HG03354 (cell line): ENCODE data around the gene FCGR2B.
"Not testable (repeated sequence)": the region's sequence is repeated elsewhere in the genome, so short reads cannot be mapped to it uniquely, and the experiment has no call there.

Experiments used
- ATAC-seq: cut with Tn5 transposase; IDR thresholded peaks from one replicate; pipeline ENCODE4 v1.9.1; 2021; ENCODE audit warnings: mild to moderate bottlenecking; ENCODE audit not compliant: unreplicated experiment, poor library complexity, severe bottlenecking

The FCGR2B gene

GRCh38 chr1:161693020-161693712, 30.2 kb downstream of the FCGR2B start:
- ATAC-seq = not testable (repeated sequence)

DNA sequence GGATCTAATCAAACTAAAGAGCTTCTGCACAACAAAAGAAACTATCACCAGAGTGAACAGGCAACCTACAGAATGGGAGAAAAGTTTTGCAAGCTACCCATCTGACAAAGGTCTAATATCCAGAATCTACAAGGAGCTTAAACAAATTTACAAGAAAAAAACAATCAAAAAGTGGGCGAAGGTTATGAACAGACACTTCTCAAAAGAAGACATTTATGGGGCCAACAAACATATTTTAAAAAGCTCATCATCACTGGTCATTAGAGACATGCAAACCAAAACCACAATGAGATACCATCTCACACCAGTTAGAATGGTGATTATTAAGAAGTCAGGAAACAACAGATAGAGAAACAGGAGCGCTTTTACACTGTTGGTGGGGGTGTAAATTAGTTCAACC, 35.4 kb downstream of the FCGR2B start:
- ATAC-seq = not testable (repeated sequence)

DNA sequence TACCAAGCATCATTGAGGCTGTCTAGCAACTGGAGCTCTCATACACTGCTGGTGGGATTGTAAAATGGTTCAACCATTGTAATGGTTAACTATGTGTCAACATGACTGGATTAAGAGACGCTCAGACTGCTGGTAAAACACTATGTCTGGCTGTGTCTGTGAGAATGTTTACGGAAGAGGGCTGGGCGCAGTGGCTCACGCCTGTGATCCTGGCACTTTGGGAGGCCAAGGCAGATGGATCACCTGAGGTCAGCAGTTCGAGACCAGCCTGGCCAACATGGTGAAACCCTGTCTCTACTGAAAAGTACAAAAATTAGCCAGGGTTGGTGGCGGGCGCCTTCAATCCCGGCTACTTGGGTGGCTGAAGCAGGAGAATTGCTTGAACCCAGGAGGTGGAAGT, 39.3 kb downstream of the FCGR2B start:
- ATAC-seq = no peak

GRCh38 chr1:161705537-161705936, 42.6 kb downstream of the FCGR2B start:
- peak; percentile 43 for ATAC-seq

DNA sequence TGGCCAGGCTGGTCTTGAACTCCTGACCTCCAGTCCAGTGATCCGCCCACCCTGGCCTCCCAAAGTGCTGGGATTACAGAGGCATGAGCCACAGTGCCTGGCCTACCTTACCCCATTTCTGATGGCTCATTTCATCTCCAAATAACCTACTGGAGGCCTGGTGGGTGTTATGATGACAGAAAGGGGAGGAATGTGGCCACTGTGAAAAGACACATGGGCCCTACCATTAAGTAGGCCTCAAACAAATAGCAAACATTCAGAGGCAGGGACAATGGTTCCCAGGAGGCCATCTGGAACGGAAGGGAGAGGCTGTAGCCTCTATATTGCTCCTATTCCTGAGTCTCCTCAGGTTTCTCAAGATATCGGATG, 43.2 kb downstream of the FCGR2B start:
- no peak for ATAC-seq

DNA sequence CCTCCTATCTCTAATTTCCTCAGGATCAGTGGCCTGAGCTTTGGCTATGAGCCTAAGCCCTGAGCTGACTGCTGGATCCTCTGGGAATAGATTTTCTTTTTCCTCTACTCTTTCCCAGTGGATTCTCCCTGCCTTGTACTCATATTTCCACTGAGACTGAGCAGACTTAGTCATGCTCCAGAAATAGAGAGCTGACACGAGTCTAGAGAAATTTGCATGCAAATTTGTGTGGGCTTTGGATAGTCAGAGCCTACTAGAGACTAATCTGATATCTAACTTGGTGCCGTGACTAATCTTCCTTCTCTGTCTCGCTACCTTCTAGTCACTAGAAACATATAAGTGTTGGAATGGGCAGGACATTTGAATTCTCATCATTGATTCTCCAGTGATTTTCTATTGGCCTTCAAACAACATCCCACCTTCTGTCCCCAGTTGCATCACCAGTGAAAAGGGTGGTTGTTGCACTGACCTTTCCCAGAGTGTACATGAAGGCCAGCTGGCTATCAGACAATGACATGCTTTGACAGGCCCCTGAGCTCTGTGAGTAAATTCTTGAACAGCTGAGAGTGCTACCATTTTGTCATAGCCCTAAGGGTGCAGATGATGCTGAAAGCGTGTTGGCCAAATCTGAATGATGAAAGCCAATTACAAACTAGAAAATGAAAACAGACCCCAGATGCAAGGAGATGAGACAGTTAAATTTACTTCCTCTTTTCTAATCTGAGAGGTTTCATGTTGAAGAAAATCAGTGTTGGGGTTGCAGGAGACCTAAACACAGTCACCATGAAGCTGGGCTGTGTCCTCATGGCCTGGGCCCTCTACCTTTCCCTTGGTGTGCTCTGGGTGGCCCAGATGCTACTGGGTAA, 43.8 kb downstream of the FCGR2B start, which contains the start of gene FCRLA:
Gene FCRLA, plus strand, starts transcription at position 748 of the 866 bp plus-strand sequence. Its CDS starts 36 bp downstream, at position 784.
- peak; percentile 77 for ATAC-seq

DNA sequence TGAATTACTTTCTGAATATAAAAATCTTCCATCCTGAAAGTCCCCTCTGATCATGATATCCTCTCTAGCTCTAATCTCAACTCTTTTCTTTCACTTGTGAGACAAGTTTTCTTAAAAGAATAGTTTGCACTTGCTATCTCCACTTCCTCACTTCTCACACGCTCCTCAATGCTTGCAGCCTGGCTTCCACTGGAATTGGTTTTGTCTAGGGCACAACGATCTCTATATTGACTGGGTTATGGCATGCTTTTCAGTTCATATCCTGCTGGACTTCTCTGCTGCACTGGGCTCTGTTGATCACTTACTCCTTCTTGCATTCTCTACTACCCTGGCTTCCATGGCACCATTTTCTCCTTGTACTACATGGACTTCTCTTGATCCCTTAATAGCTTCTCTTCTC, 44.6 kb downstream of the FCGR2B start:
- ATAC-seq = no peak

- no peak for ATAC-seq
Observed at GRCh38 chr1:161709373-161709772, 46.4 kb downstream of the FCGR2B start.

DNA sequence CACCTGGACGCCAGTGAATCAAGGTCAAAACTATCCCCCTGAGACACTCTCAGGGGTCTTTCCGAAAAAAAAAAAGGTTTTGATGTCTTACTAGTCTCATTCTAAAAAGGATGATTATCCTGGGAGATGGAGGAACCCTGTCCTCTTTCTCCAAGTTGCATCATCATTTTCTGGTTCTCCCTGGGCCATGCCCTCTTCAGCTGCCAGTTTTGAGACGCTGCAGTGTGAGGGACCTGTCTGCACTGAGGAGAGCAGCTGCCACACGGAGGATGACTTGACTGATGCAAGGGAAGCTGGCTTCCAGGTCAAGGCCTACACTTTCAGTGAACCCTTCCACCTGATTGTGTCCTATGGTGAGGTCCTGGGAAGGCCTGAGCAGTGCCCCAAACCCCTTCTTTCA, 47.6 kb downstream of the FCGR2B start:
- ATAC-seq = no peak

- ATAC-seq = peak; percentile 79
Observed at GRCh38 chr1:161718559-161719324, 55.8 kb downstream of the FCGR2B start.

DNA sequence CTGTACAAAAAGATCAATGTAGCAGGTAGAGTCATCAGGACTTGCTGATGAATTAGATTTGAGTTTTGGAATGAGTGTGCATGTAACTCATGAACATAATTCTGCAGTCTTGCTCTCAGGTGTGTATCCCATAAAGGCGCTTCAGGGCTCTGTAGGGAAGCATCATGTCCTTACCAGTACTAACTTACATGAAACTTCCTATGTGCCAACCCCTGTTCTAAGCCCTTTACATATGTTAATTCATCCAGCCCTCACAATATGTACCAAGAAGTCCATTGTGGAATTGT, 56.3 kb downstream of the FCGR2B start:
- ATAC-seq = peak; percentile 48

DNA sequence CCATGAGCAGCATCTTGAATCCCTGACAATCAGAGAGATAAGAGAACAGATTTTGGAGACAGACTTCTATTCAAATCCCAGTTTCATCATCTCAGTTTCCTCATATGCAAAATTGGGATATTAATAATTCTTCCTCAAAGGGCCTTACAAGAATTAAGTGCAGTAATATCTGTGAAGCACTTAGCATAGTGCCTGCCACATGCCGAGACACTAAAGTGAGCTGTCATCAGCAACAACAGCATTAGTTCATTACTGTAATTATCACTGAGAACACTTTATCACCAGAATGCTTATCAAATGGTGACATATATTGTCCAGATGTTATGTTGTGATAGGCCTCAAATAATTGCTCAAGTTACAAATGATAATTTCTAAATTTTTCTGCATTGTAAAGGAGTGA, 57.5 kb downstream of the FCGR2B start:
- ATAC-seq = no peak

- ATAC-seq = no peak
Observed at GRCh38 chr1:161720956-161721737, 58.2 kb downstream of the FCGR2B start, which contains the start of gene FCRLB. Gene FCRLB, plus strand, starts transcription at chr1:161721544. Its CDS starts 1,129 bp downstream, at chr1:161722673.

DNA sequence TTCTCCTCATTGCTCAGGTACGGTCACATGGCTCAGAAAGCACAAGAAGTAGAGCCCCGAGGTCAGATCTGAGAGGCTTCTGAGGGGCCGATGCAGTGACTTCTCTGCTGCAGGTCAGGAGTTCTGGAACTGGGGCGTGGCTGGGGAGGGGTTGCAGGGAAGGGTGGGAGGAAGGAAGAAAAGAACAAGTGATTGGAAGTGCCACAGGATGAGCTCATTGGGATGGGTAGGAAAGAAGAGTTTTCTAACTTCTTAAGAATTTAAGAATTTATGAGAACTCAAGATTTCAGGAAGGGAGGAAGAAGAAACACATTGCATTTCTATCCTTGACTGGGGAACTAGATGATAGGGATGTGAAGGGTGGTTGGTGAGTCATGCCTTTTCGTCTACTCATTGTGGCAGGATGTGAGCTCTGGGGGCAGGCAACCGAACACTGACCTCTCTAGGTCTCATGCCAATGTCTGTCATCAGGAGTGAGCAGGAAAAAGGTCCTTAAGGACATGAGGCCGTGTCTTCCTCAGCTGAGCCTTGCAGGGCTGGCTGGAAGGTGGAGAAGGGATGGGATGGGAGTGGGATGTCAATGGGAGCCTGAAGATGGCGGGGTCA, 58.9 kb downstream of the FCGR2B start:
- no peak for ATAC-seq

- no peak for ATAC-seq
Observed at GRCh38 chr1:161722406-161722805, 59.5 kb downstream of the FCGR2B start.

DNA sequence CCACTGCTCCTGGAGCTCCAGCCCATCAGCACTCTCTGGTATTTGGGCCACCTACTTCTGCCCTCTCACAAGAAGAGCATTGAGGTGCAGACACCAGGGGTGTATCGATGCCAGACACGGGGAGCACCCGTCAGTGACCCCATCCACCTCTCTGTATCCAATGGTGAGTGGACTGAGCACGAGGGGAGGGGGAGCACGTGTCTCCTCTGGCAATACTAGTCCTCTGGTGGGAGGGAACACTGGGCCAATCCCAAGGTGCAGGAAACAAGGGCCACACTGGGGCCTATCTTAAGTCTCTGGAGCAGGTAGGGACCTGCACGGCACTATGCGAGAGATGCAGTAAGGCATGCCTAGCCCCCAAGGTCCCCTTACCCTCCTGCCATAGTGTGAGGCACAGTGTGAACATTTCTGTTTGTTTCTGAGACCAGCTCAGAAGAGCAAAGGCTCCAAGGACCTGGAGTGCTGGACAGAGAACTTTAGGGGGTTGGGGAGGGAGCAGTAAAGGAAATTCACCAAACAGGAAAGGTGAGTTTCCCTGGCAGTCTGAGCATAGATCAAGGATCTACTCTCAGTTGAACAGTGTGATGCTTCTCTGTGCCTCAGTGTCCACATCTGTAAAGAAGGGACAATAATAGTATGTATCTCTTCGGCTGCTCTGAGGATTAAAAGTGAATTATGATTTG, 60.7 kb downstream of the FCGR2B start:
- no peak for ATAC-seq

GRCh38 chr1:161725258-161725907, 62.4 kb downstream of the FCGR2B start:
- ATAC-seq = not testable (repeated sequence)

DNA sequence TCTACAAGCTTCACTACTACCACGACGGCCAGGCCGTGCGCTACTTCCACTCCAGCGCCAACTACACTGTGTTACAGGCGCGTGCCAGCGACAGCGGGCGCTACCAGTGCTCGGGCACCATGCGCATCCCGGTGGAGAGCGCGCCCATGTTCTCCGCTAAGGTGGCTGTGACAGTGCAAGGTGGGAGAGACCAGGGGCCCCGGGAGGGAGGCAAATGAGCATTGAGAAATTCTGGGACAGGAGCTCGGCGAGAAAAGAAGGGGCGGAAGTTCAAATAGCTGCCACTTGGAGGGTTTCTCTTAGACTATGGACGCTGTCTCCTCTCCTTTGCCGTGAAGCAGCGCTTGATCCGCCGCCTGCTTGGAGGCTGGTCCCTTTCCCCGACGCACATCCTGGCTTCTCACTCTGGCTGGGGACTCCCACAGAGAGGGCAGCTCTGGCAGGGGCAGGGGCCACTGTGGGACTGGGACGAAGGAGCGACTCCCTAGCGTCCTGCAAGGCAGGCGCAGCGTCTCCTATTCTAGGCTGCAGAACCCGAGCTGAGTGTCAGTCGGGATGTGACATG, 63.0 kb downstream of the FCGR2B start:
- peak; percentile 28 for ATAC-seq
